Measurements from ENCODE around the gene RBBP7.
A peak's percentile ranks its signal among the peaks of the same experiment; 100 is the strongest.

RBBP7 gene

DNA sequence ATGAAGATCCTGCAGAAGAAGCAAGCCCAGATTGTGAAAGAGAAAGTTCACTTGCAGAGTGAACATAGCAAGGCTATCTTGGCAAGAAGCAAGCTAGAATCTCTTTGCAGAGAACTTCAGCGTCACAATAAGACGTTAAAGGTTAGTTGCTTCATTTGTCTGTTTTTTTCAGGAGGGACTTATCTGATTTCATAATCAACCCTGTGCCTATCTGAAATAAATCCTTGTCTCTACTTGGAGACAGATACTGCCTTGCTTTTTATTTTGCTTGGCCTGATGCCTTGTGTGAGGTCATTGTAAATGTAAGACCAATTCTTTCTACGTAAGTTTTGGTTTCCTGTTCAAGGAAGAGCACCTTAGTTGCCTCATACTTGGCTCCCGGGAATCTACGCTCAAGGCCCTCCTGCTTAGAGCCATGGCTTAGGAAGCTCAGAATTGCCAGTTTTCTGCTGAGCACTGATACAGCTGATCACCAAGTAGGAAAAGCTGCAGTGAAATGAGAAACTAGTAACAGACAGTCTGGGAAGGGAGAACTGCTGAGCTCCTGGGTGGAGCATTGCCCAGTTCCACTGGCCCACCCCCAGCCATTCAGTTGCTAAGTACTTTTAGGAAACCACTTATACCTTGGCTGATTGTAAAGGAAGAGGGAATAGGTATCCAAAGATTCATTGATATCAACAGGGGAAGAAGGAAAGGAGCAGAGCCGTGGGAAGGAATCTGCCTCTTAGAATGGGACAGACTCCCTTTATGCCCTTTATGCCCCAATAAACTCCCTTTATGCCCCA, 41.8 kb downstream of the RBBP7 start:
- TF ChIP-seq CTCF (IDR thresholded peaks at IDR 0.05; ENCODE audit: insufficient read depth, low read length, missing control alignments): no peak
- DNase-seq (ENCODE audit: low read depth, low spot score): no peak
- ChIA-PET POLR2A (no interaction called here), CTCF (interaction anchor here (1.0 to 7.3 kb wide), 6 partner anchors 8 to 255 kb away, joined by 3 to 127 read pairs (median 15); no protein-coding TSS in a partner anchor)
- H3K4me3 ChIP-seq (ENCODE audit: low read depth, low read length): no peak overlapping the region

- no peak for TF ChIP-seq CTCF (IDR thresholded peaks at IDR 0.05; ENCODE audit: insufficient read depth, low read length, missing control alignments)
- ChIA-PET CTCF (interaction anchor here (1.0 to 7.3 kb wide), 12 partner anchors 9 to 293 kb away, joined by 3 to 127 read pairs (median 8); no protein-coding TSS in a partner anchor), POLR2A (no interaction called here)
- H3K4me3 ChIP-seq (ENCODE audit: low read depth, low read length): no peak overlapping the region
- DNase-seq (ENCODE audit: low read depth, low spot score): no peak
Observed at GRCh38 chrX:16827225-16827624, 42.9 kb downstream of the RBBP7 start.

DNA sequence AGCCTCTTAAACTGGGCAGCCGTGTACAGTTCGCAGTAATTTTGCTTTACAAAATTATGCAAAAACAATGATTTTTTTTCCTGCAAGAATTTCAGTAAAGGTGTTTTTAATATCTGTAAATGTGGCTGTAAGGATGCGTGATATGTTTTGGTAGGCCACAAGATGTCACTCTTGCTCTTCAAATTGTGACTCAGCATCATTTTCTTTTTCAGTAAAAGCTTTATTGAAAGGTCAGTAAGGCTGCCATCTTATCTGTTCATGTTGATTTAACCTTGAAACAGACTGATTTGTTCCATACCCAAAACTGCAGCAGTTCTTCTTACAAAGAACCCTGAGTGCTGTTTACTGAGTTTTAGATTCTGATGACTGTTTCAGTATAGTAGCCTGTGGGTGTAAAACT, 44.0 kb downstream of the RBBP7 start:
- peak; percentile 30 for TF ChIP-seq CTCF (IDR thresholded peaks at IDR 0.05; ENCODE audit: insufficient read depth, low read length, missing control alignments)
- ChIA-PET POLR2A (no interaction called here), CTCF (interaction anchor here (0.6 to 7.3 kb wide), 24 partner anchors 8 to 294 kb away, joined by 3 to 127 read pairs (median 5); no protein-coding TSS in a partner anchor)
- no peak overlapping the region for H3K4me3 ChIP-seq (ENCODE audit: low read depth, low read length)
- no peak for DNase-seq (ENCODE audit: low read depth, low spot score)

DNA sequence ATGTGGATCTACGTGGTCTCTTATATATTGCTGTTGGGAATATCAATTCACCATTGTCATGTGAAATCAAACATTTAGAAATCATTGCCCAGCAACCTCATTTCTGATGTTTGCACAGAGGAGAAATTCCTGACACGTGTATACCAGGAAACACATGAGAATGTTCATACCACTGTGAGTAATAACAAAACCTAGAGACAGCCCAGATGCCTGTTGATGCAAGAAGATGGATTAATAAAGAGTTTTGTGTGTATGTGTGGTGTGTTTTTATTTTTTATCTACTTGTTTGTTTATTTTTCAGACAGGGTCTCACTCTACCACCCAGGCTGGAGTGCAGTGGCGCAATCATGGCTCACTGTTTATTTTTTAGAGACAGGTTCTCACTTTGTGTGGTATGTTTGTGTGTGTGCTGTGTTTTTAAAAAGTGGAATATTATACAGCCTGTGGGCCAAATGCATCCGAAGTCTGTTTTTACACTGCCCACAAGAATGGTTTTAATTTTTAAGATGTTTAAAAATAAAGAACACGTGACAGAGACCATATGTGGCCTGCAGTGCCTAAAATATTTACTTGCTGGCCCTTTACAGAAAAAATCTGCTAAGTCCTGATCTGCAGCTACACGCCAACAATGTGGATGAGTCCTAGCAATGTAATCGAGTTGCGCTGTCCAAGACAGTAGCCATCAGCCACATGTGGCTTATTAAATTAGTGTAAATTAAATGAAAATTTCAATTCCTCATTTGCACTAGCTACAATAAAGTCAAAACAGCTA, 44.7 kb downstream of the RBBP7 start:
- no peak overlapping the region for H3K4me3 ChIP-seq (ENCODE audit: low read depth, low read length)
- TF ChIP-seq CTCF (IDR thresholded peaks at IDR 0.05; ENCODE audit: insufficient read depth, low read length, missing control alignments): no peak
- ChIA-PET CTCF (interaction anchor here (0.6 to 7.3 kb wide), 20 partner anchors 8 to 257 kb away, joined by 3 to 127 read pairs (median 6); no protein-coding TSS in a partner anchor), POLR2A (no interaction called here)
- no peak for DNase-seq (ENCODE audit: low read depth, low spot score)

DNA sequence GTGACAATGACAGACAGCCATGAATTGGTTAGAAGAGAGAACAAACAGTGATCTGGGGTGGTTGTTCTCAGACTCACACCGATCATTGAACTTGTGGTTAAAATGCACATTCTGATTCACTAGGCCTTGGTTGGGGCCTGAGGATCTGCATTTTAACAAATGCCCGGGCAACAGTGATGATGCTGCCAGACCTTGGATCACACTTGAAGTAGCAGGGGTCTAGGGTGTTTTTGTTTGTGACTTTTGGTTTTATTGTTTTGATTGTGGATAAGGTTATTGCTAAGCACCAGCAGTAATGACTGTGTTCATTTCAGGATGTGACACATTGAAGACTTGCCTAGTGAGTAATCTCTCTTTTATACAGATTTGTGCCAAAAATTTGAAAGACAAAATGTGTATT, 47.4 kb downstream of the RBBP7 start:
- POLR2A ChIA-PET: no interaction called here
- no peak for DNase-seq (ENCODE audit: low read depth, low spot score)
- no peak for TF ChIP-seq CTCF (IDR thresholded peaks at IDR 0.05; ENCODE audit: insufficient read depth, low read length, missing control alignments)
- H3K4me3 ChIP-seq (ENCODE audit: low read depth, low read length): no peak overlapping the region
- CTCF ChIA-PET: no interaction called here

DNA sequence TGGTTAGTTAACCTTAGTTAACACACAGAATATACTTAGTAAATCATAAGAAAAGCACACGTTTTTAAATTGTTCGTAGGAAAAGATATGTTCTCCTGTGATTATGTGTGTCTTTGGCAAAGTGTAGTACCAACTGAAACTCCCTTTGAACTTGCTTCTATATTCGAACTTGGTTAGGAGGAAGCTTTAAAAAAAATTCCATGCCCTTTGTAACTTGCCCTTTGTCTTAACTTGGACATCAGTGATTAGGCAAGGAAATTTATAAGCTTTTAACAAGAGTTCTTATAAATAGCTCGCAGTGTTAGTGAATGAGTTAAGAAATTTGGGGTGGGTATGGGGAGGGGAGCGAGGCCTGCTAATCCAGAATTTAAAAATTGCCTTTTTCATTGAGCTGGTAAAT, 50.5 kb downstream of the RBBP7 start:
- ChIA-PET CTCF (interaction anchor here (1.7 kb wide), 1 partner anchor 228 kb away, joined by 5 read pairs; no protein-coding TSS in a partner anchor), POLR2A (no interaction called here)
- no peak for TF ChIP-seq CTCF (IDR thresholded peaks at IDR 0.05; ENCODE audit: insufficient read depth, low read length, missing control alignments)
- H3K4me3 ChIP-seq (ENCODE audit: low read depth, low read length): no peak overlapping the region
- no peak for DNase-seq (ENCODE audit: low read depth, low spot score)

All from AG04449 (cell line).